HepG2 (cell line): ENCODE measurements around the gene RSPH1. TPM values are rescaled to one million over a fixed set of nuclear protein-coding genes. Genes with fewer than 3 reads are reported as not detected.

ENCODE experiments used
- ATAC-seq: fragments of 200-7000 bp; cut with Tn5 transposase; 3 replicates; pipeline ENCODE4 v1.9.1; 2020; ENCODE audit warnings: mild to moderate bottlenecking, moderate library complexity
- BruUV-seq: library from RNA; stranded (reverse); fragments of 400-500 nt; replicated peaks from 2 replicates; lab custom pipeline; 2021; lab: Mats Ljungman, UMichigan
- CTCF ChIA-PET: fragments of 300-600 bp; formaldehyde crosslinking; extraction: SDS; loops from one replicate; lab custom pipeline; 2021; ENCODE audit warnings: low total read pairs, inconsistent platforms, low intra/inter-chr PET ratio; lab: Yijun Ruan, JAX
- POLR2A ChIA-PET: fragments of 350-600 bp; sonication (Branson Sonifier 250); formaldehyde crosslinking; loops from one replicate; lab custom pipeline; 2020; ENCODE audit warnings: antibody characterized with exemption, inconsistent platforms; lab: Yijun Ruan, JAX
- DNase-seq: peaks from one replicate; pipeline ENCODE4 v3.0.0-alpha.2; 2015; ENCODE audit warnings: low spot score
- FAIRE-seq: peaks from 3 replicates; lab custom pipeline; 2011; peaks lifted over from hg19 to GRCh38; lab: Jason Lieb, UNC
- H2AFZ ChIP-seq: one replicate; pipeline ENCODE4 v1.6.1; 2011; ENCODE audit warnings: low read length, inconsistent platforms
- H3K27ac ChIP-seq: fragments of 300-600 bp; 3 replicates; pipeline ENCODE4 v1.8.0; 2011; ENCODE audit warnings: mixed run types, mild to moderate bottlenecking, mixed read lengths, low read length, inconsistent platforms; ENCODE audit not compliant: insufficient read depth; ENCODE audit errors: extremely low read length
- H3K27me3 ChIP-seq, 2 experiments: fragments of 200-600 bp in 1 of 2; 2 replicates in 1 of 2; 3 replicates in 1 of 2; pipeline versions ENCODE4 v1.6.0 to v1.8.0; 2011; ENCODE audit warnings: low read length in 2 of 2, mild to moderate bottlenecking in 2 of 2, moderate library complexity in 2 of 2, inconsistent platforms in 1 of 2; ENCODE audit not compliant: insufficient read depth in 2 of 2, control insufficient read depth in 1 of 2
- H3K36me3 ChIP-seq, 2 experiments: fragments of 200-600 bp in 1 of 2; replicated peaks in 1 of 2; 2 replicates in 1 of 2; 3 replicates in 1 of 2; pipeline versions ENCODE4 v1.5.1 to v1.8.0; 2011; ENCODE audit warnings: low read length in 2 of 2, inconsistent platforms in 1 of 2; ENCODE audit not compliant: insufficient read depth in 2 of 2, control insufficient read depth in 1 of 2
- H3K4me1 ChIP-seq: 2 replicates; pipeline ENCODE4 v1.5.1; 2012; ENCODE audit warnings: low read length, inconsistent platforms; ENCODE audit not compliant: insufficient read depth
- H3K4me2 ChIP-seq: 2 replicates; pipeline ENCODE4 v1.6.0; 2011; ENCODE audit warnings: low read depth, low read length, inconsistent platforms
- H3K4me3 ChIP-seq, 3 experiments: fragments of 200-600 bp in 1 of 3; sonication (generic), shearing (Covaris generic) in 1 of 3; replicated peaks in 1 of 3; 2 replicates each; pipeline ENCODE4 v1.5.1; 2011 to 2016; ENCODE audit warnings: low read length in 3 of 3, inconsistent platforms in 2 of 3, low read depth in 2 of 3, mild to moderate bottlenecking in 2 of 3, control low read depth in 1 of 3, mixed read lengths in 1 of 3; ENCODE audit not compliant: insufficient read depth in 1 of 3
- H3K79me2 ChIP-seq: one replicate; pipeline ENCODE4 v1.6.1; 2011; ENCODE audit warnings: low read length, inconsistent platforms; ENCODE audit not compliant: insufficient read depth
- H3K9ac ChIP-seq: 2 replicates; pipeline ENCODE4 v1.6.0; 2011; ENCODE audit warnings: mild to moderate bottlenecking, low read depth, low read length, inconsistent platforms; ENCODE audit not compliant: insufficient read depth
- H3K9me3 ChIP-seq: 2 replicates; pipeline ENCODE4 v1.5.1; 2012; ENCODE audit warnings: mild to moderate bottlenecking, low read length
- H4K20me1 ChIP-seq: 2 replicates; pipeline ENCODE4 v1.6.0; 2011; ENCODE audit warnings: inconsistent platforms, mild to moderate bottlenecking, low read length, moderate library complexity; ENCODE audit not compliant: insufficient read depth
- BHLHE40 ChIP-seq: IDR thresholded peaks from 2 replicates; pipeline ENCODE4 v1.6.1; 2011; ENCODE audit warnings: low read length, improper control_type of control experiment
- FOXP1 ChIP-seq, 2 experiments: fragments of 450-650 bp in 1 of 2; IDR thresholded peaks; 2 replicates each; pipeline ENCODE4 v1.6.1; 2017 to 2018; ENCODE audit warnings: antibody characterized with exemption in 1 of 2
- PHF8 ChIP-seq: sonication (generic); formaldehyde crosslinking; IDR thresholded peaks from 2 replicates; pipeline ENCODE4 v1.5.0; 2020; ENCODE audit warnings: missing genetic modification reagents
- PTBP1 ChIP-seq: fragments of 200-400 bp; formaldehyde crosslinking; IDR thresholded peaks from 2 replicates; pipeline ENCODE4 v1.6.1; 2018; ENCODE audit warnings: low read length, low read depth; ENCODE audit not compliant: poor library complexity, severe bottlenecking
- RFXANK ChIP-seq: IDR thresholded peaks from 2 replicates; pipeline ENCODE4 v1.6.1; 2016
- ZNF326 ChIP-seq: sonication (generic); formaldehyde crosslinking; IDR thresholded peaks from 2 replicates; pipeline ENCODE4 v1.4.0; 2020; ENCODE audit warnings: missing genetic modification reagents, borderline replicate concordance
- WGBS: methylation state at CpG from one replicate; pipeline ENCODE4 v1.1.6; 2017; ENCODE audit warnings: low lambda C conversion rate; 5-methylcytosine and 5-hydroxymethylcytosine counted together
- in situ Hi-C: cut with HindIII; loops from 2 replicates; pipeline ENCODE4 v1.10.0; 2017; ENCODE audit warnings: low pct_unique_long_range_greater_than_20kb; ENCODE audit not compliant: extremely low pct_ligation_motif_present
- intact Hi-C: fragments of 100-400 bp; cut with micrococcal nuclease; formaldehyde crosslinking; loops from one replicate; pipeline ENCODE4 v1.10.0; 2022; ENCODE audit not compliant: unreplicated experiment
- polyA plus RNA-seq, 8 experiments: library from polyadenylated mRNA; depleted of rRNA in 3 of 8; stranded (reverse) in 7 of 8; unstranded in 1 of 8; fragments of >200 nt; fragmentation: Illumina TruSeq in 4 of 8; extraction: Trizol in 4 of 8; gene quantifications; 2 replicates each; pipeline versions ENCODE4 v1.2.1 to v1.2.3, GENCODE V29; 2011 to 2016; ENCODE audit warnings: low read depth in 4 of 8, missing spikeins in 1 of 8, mixed read lengths in 1 of 8; ENCODE audit not compliant: insufficient read depth in 1 of 8
- total RNA-seq, 5 experiments: library from RNA; depleted of rRNA; stranded (reverse); fragments of >200 nt; fragmentation: Illumina TruSeq; extraction: Trizol; gene quantifications; 2 replicates each; pipeline ENCODE4 v1.2.3, GENCODE V29; 2016; ENCODE audit warnings: low read depth in 1 of 5
- TF ChIP-seq, protein P1 (sequence below): IDR thresholded peaks from 2 replicates; pipeline ENCODE4 v1.6.1; 2016; ENCODE audit warnings: low read depth, missing genetic modification reagents, missing compliant biosample characterization
- TF ChIP-seq, protein P2 (sequence below), 2 experiments: fragments of 450-650 bp in 1 of 2; sonication (generic) in 1 of 2; formaldehyde crosslinking; IDR thresholded peaks; 2 replicates each; pipeline versions ENCODE4 v1.5.0 to v1.8.0; 2020 to 2022; ENCODE audit warnings: mild to moderate bottlenecking in 1 of 2, missing genetic modification reagents in 1 of 2

The RSPH1 gene
- total and polyA plus RNA-seq, 2 of the 13 experiments (the other 11 are each of a cell fraction or from before 2014, with no cell fraction given): not detected

DNA sequence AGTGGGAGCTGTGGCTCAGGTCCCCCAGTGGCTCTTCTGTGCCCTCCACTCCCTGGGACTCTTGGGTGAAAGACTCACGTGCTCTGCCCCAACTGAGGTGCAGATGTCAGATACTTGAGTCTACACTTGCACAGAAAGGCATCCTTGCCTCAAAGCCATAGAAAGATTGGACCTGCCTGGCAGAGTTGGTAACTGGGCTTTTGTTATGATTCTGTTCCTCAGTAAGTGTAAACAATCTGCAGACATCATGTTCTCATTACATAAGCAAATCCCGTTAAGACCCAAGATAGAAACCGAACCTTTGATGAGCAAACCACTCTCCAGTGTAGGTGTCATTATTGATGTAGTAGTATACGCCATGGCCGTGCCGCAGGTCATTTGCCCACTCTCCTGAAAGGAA lies 10.0 kb downstream of the RSPH1 start (continued):
- TF ChIP-seq, protein P1, sequence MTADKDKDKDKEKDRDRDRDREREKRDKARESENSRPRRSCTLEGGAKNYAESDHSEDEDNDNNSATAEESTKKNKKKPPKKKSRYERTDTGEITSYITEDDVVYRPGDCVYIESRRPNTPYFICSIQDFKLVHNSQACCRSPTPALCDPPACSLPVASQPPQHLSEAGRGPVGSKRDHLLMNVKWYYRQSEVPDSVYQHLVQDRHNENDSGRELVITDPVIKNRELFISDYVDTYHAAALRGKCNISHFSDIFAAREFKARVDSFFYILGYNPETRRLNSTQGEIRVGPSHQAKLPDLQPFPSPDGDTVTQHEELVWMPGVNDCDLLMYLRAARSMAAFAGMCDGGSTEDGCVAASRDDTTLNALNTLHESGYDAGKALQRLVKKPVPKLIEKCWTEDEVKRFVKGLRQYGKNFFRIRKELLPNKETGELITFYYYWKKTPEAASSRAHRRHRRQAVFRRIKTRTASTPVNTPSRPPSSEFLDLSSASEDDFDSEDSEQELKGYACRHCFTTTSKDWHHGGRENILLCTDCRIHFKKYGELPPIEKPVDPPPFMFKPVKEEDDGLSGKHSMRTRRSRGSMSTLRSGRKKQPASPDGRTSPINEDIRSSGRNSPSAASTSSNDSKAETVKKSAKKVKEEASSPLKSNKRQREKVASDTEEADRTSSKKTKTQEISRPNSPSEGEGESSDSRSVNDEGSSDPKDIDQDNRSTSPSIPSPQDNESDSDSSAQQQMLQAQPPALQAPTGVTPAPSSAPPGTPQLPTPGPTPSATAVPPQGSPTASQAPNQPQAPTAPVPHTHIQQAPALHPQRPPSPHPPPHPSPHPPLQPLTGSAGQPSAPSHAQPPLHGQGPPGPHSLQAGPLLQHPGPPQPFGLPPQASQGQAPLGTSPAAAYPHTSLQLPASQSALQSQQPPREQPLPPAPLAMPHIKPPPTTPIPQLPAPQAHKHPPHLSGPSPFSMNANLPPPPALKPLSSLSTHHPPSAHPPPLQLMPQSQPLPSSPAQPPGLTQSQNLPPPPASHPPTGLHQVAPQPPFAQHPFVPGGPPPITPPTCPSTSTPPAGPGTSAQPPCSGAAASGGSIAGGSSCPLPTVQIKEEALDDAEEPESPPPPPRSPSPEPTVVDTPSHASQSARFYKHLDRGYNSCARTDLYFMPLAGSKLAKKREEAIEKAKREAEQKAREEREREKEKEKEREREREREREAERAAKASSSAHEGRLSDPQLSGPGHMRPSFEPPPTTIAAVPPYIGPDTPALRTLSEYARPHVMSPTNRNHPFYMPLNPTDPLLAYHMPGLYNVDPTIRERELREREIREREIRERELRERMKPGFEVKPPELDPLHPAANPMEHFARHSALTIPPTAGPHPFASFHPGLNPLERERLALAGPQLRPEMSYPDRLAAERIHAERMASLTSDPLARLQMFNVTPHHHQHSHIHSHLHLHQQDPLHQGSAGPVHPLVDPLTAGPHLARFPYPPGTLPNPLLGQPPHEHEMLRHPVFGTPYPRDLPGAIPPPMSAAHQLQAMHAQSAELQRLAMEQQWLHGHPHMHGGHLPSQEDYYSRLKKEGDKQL (CRISPR knock-in tag): no peak
- TF ChIP-seq FOXP1 (IDR thresholded peaks at IDR 0.05): no peak
- no peak for TF ChIP-seq FOXP1 (CRISPR knock-in tag; IDR thresholded peaks at IDR 0.05)
- no peak for TF ChIP-seq BHLHE40
- no peak for TF ChIP-seq ZNF326 (CRISPR knock-in tag)

DNA sequence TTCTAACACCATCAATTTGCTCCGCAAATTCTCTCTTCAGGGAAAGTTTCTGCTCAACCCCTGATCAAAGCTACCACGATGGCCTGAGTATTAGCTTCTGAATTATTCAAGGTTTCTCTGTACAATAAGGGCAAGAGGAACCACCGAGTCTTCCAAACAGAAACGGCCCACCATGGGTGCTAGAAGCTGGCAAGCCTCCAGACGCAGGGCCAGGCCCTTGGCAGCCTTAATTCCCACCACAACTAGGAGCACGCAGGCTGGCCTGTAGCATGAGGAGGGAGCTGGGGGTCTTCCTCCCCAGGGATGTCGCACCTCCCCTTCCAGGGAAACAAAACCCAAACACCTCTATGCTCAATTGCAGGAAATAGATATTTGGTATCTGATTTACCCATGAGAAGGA lies 11.1 kb downstream of the RSPH1 start:
- Histone ChIP-seq H3K9me3 (0 out of 2 replicates have a peak, but pooled peaks cover 5% of the 10 kb centered on the region), H3K4me3 (no peak overlapping the region), H2AFZ (no peak overlapping the region), H4K20me1 (no peaks in the 10 kb centered on the region), H3K27ac (no peak overlapping the region), H3K36me3 (no peaks in the 10 kb centered on the region), H3K4me1 (no peaks in the 10 kb centered on the region), H3K79me2 (no peaks in the 10 kb centered on the region), H3K4me2 (no peak overlapping the region), H3K27me3 (peaks cover 1 to 21% of the 10 kb centered on the region in 2 experiments; a peak in 2 of 5 replicates), H3K9ac (no peak overlapping the region)
- CTCF ChIA-PET: no interaction called here
- FAIRE-seq (no peak), DNase-seq (no peak), ATAC-seq (no peak)
- POLR2A ChIA-PET: no interaction called here
- TF ChIP-seq, protein P2, sequence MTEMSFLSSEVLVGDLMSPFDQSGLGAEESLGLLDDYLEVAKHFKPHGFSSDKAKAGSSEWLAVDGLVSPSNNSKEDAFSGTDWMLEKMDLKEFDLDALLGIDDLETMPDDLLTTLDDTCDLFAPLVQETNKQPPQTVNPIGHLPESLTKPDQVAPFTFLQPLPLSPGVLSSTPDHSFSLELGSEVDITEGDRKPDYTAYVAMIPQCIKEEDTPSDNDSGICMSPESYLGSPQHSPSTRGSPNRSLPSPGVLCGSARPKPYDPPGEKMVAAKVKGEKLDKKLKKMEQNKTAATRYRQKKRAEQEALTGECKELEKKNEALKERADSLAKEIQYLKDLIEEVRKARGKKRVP (CRISPR knock-in tag; IDR thresholded peaks at IDR 0.05): no peak
- TF ChIP-seq RFXANK (CRISPR knock-in tag) (no peak), PHF8 (CRISPR knock-in tag) (no peak), PTBP1 (no peak)
- in situ Hi-C loops: no loop called here
- intact Hi-C loops: no loop called here
- BruUV-seq: no TSS peak
- 18% methylated on average over 5 of the region's 7 CpGs for whole genome bisulfite sequencing
